T47D (cell line): Measurements from ENCODE around the gene STX19.
A peak's percentile ranks its signal among the peaks of the same experiment; 100 is the strongest.

Experiments used
- DNase-seq, 2 experiments: peaks; one replicate each; pipeline versions ENCODE4 v3.0.0 to v3.0.0-alpha.2; 2011 to 2012; ENCODE audit warnings: low read depth in 1 of 2, low spot score in 1 of 2
- JUND ChIP-seq: IDR thresholded peaks from 2 replicates; pipeline ENCODE4 v1.6.1; 2012; ENCODE audit warnings: low read depth
- in situ Hi-C: cut with HindIII; loops from 2 replicates; pipeline ENCODE4 v1.10.0; 2016; ENCODE audit warnings: low sequenced_read_pairs, low pct_unique_long_range_greater_than_20kb

The STX19 gene

DNA sequence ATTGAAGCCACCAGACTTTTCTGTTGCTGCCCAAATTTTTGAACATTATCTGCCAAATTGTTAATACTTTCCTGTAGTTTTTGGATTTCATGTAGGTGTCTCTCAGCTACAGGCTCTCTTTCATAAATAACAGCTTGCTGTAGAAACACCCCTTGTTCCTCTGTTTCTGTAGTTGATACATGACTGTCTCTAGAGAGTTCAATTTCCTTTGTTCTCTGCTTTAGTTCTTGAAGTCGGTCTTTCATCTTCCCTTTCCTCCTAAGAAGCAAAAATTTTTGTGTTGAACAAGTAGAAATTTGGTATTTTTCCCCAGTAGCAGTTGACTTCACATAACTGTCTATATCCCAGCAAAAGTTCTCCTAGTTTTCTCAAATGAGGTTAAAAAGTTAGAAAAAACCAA, 13.4 kb downstream of the STX19 start:
- no peak for DNase-seq
- in situ Hi-C loops: no loop called here
- no peak for TF ChIP-seq JUND

DNA sequence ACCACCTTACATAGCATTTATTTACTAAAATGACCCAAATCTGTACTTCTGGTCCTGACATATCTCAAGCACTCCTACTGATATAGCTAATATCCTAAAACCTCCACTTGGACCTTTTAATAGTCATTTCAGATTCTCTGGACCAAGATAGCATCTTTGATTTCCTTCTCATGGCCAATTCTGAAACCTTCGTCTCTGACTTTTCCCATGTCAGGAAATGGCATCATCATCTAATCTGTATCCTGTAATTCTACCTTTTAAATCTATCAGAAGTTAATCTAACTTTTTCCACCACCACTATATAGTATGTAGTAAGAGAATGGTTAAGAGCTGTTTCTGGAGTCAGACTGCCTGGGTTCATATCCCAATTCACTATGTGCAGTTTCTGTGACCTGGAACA, 16.2 kb downstream of the STX19 start:
- TF ChIP-seq JUND: no peak
- in situ Hi-C loops: no loop called here
- no peak for DNase-seq

DNA sequence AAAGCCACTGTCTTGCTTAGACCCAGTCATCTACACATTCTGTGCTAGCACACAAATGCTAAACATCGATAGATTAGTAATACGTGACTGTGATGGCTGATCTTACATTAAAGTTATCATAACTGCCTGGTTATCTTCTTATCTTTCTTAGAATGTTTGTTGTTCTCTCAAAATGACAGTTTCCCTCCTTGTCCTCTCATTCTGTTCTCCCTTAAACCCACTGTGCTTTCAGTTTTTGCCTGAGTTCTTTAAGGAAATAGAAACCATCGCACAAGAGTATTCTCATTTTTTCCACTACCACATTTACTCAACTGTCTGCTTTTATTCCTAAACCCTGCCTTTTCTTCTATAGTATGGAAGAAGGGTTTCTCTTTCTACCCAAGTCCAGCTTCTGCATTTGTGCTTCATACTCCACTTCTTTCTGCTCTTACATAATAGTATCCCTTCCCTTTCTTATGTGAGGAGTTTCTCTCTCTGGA, 17.1 kb downstream of the STX19 start:
- no peak for DNase-seq
- no peak for TF ChIP-seq JUND
- in situ Hi-C loops: no loop called here

DNA sequence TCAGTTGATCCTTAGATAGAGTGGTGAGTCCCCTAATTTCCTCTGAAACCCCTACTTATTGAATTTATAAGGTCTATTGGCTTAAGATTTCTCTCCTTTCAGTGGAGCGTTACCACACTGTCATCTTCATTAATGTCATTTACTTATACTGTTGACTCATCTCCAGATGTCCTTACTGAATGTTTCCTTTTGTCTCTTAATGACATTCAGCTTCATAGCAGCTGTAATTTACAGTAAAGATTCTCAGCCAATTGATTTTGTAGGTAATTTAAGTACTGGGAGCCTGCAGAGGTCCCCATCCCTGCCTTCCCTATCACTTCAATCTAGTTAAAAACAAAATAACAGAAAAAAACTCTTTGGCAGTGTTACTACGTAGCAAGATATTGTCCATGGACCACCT, 18.8 kb downstream of the STX19 start:
- DNase-seq: no peak
- TF ChIP-seq JUND: no peak
- in situ Hi-C loops: no loop called here

DNA sequence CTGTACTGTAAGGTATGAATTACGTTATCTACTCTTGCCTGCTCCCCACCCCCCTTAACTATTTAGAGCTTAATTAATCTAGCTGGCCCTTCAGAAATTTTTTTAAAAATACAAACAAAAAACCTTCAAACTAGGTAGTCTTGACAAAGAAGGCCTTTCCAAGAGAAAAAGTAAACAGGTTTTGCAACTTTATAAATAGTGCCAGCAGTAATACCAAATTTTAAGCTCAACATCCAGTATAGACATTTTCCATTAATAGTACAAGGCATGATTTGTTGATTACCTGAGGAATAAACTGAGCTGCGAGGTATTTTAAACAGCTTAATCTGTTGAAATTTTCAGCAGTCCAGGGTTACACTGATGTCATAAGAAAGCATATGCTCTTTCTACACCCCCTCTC, 20.1 kb downstream of the STX19 start:
- TF ChIP-seq JUND: no peak
- DNase-seq: no peak
- in situ Hi-C loops: no loop called here

DNA sequence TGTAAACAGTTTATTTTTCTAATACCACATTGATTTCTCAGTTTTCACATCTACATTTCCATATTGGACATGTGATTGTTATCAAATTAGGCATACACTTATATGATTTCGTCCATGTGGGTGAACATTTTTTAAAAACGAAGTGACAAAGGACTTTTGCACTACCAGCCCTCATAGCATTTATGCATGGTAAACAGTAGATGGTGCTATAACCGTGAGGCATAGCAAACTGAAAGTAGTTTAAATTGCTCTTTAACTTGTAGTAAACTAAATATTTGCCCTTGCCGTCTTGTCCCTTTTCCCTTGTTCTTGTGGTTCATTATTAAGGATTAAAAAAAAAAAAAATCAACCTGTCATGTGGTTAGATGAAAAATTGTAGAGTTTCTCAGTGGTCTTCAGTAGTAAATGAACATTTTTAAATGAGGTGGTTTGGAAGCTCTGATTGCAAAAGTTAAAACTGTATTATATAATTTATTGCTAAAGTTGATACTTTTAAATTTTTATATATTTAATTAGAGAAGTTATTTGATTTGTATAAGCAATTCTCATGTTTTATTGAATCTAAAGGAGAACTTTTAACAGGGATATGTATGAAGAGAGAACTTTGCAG, 24.0 kb downstream of the STX19 start:
- in situ Hi-C loops: no loop called here
- no peak for TF ChIP-seq JUND
- DNase-seq: peak; percentile 23 to 65

DNA sequence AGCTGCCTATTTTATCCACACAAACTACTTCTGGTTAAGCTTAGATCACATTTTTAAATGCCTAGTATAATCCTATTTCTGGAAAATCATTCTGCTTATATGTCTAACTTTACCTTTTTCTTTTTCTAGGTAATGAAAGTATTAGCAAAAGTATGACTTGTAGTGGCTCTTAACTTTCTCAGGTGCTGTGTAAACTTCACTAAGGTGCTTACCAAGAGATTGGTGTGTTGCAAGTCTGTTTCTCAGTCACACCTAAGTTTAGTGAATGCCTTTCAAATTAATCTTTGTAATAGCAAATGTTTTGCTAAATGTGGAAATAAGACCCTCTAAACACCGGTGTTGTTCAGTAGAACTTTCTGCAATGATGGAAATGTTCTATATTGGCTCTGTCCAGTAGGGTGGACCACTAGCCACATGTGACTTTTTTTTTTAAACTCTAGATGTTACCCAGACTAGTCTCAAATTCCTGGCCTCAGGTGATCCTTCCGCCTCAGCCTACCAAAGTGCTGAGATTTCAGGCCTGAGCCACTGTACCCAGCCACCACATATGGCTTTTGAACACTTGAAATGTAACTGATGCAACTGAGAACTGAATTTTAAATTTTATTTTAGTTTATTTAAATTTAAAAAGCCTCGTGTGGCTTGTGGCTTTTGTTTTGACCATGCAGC, 26.4 kb downstream of the STX19 start:
- TF ChIP-seq JUND: no peak
- DNase-seq: no peak
- in situ Hi-C loops: no loop called here

DNA sequence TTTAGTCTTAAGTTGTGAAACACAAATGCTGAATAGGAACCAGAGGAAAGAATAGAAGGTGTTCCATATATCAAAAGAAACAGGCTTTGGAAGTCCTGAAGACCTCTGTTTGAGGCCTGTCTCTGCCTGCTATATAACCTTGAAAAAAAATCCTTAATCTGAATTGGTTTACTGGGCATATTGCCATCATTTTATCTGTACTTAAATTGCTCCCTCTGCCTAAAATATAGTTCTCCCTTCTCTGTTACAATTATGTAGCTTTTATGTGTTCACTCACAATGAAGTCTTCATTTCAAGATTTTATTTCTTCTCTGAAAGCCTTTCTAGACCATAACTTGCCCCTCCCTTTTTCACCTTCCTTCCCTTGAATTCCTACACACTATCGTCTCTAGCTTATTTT, 27.2 kb downstream of the STX19 start:
- in situ Hi-C loops: no loop called here
- no peak for DNase-seq
- no peak for TF ChIP-seq JUND

DNA sequence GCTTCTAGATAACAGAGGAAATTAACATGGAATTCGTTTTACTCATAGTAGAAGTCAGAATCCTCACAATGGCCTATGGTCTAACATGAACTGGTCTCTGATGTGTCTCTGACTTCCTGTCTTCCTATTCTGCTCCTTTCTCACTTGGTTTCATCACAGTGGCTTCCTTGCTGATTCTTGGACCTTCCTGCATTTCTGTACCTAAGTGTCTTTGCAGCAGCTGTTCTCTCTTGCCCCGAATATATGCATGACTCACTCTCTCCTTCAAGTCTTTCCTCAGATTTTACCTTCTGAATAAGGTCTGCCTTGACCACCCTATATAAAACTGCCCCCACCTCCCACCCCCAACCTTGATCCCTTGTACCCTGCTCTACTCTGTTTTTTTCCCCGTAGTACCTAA, 34.3 kb downstream of the STX19 start:
- in situ Hi-C loops: no loop called here
- no peak for DNase-seq
- TF ChIP-seq JUND: no peak

DNA sequence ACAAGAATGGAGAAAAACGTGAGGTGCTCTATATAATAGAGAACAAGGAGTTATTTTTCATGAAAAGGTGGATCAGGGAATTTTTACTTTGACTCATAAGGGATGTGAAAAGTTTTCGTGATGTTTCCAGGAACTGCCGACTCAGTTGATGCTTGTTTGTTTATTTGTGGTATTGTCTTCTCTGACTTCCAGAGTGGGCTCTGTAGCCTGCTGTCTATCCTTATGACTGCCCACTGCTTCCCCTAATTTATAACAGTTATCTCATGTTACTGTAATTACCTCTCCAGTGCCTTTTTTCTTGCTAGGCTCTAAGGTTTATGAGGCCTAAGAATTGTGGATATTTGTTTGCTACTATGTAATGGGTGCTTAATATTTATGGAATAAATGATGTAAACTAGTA, 36.2 kb downstream of the STX19 start:
- in situ Hi-C loops: no loop called here
- no peak for DNase-seq

DNA sequence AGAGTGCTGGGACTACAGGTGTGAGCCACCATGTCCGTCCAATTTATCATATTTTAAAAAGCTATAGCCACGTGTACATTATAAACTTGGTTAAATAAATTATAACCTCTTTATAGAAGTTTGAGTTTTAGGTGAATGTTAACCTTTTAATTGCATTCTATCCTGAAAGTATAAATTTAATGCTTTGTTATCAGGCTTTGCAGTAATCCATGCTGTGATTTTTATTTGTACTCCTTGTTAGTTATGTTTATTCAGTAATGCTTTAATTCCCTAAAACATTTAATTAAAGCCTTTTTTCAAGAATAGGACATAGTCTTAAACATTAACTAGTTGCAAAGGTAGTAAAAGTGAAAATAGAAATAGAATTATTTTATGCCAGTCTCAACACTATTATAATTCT, 36.8 kb downstream of the STX19 start:
- in situ Hi-C loops: no loop called here
- TF ChIP-seq JUND: no peak
- DNase-seq: no peak

More for the DNA sequence above, 36.2 kb downstream of the STX19 start:
- no peak for TF ChIP-seq JUND

DNA sequence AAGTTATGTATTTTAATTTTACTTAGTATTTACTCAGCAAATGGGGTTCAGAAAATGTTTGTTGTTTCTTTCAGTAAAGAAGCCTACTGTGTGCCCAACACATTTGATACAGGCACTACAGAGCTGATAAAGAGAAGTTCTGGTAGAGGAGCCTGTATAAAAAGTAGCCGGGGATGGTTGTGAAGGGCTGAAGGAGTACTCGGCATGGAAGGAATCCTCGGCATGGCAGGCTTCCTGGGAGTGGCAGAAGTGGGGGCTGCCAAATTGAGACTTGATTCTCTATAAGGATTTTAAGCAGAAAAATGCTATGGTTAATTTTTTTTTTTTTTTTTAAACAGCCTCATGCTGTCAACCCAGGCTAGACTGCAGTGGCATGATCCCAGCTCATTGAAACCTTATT, 39.2 kb downstream of the STX19 start:
- DNase-seq: no peak
- no peak for TF ChIP-seq JUND
- in situ Hi-C loops: no loop called here

DNA sequence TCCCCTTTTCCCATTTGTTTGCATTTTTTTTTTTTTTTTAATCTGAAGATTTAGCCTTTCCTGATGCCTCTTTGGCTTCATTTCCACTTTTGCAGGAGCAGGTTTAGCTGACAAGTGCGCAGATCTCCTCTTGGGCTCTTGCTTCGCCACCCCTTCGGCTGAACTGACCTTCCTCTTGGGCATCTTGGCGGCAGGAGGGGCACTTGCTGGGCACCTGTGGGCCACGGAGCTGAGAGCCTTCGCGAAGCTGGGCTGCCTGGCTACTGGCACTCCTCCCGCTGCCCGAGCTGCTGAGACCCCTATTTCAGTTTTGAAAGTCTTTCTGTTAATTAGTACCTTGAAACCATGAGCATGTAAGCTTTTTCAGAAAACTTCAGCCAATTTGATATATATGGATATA, 39.6 kb downstream of the STX19 start:
- TF ChIP-seq JUND: no peak
- no peak for DNase-seq
- in situ Hi-C loops: no loop called here

DNA sequence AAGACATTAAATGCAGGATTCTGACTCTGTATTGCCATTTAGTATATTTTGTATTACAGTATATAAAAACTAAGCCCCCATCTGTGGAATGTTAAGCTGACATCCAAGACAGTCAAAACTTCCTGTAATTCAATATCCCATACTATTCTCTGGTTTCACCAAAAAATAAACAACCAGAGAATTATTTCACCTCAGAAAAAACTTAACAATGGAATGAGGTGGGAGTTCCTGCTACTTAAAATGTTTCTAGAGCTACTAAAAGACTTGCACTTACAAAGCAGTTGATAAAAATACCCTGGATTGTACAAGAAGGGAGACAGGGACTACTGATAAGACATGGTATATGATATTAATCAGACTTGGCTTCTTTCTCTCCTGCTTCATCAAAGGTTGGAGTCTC, 40.1 kb downstream of the STX19 start:
- in situ Hi-C loops: no loop called here
- no peak for TF ChIP-seq JUND
- DNase-seq: no peak
